H1 (cell line): ENCODE results near the gene C19orf18. TPM values are rescaled to one million over a fixed set of nuclear protein-coding genes. Genes with fewer than 3 reads are reported as not detected.

ENCODE experiments used
- ATF3 ChIP-seq: IDR thresholded peaks from 2 replicates; pipeline ENCODE4 v1.6.1; 2011; ENCODE audit warnings: low read depth, mild to moderate bottlenecking, low read length; ENCODE audit not compliant: insufficient read depth
- BRCA1 ChIP-seq: IDR thresholded peaks from 2 replicates; pipeline ENCODE4 v1.6.1; 2012; ENCODE audit warnings: low read depth, low read length, improper control_type of control experiment
- CEBPB ChIP-seq: IDR thresholded peaks from 2 replicates; pipeline ENCODE4 v1.6.1; 2012; ENCODE audit warnings: low read depth, low read length
- CTCF ChIP-seq, 3 experiments: IDR thresholded peaks; 1 replicate in 2 of 3; 2 replicates in 1 of 3; pipeline versions ENCODE4 v1.5.1 to v1.6.1; 2011; ENCODE audit warnings: low read length in 3 of 3, mild to moderate bottlenecking in 3 of 3, inconsistent platforms in 2 of 3, low read depth in 1 of 3, moderate library complexity in 1 of 3; ENCODE audit not compliant: insufficient read depth in 1 of 3; ENCODE audit errors: control extremely low read depth in 1 of 3
- E2F6 ChIP-seq: IDR thresholded peaks from 2 replicates; pipeline ENCODE4 v1.6.1; 2012; ENCODE audit warnings: inconsistent platforms
- EP300 ChIP-seq, 2 experiments: IDR thresholded peaks; 1 replicate in 1 of 2; 2 replicates in 1 of 2; pipeline ENCODE4 v1.6.1; 2011 to 2012; ENCODE audit warnings: low read depth in 2 of 2, low read length in 2 of 2, mild to moderate bottlenecking in 2 of 2, borderline replicate concordance in 1 of 2, inconsistent platforms in 1 of 2, moderate library complexity in 1 of 2
- FOSL1 ChIP-seq: IDR thresholded peaks from 2 replicates; pipeline ENCODE4 v1.6.1; 2011; ENCODE audit warnings: mild to moderate bottlenecking, low read depth, low read length, moderate library complexity; ENCODE audit not compliant: insufficient read depth
- HDAC6 ChIP-seq: IDR thresholded peaks from one replicate; pipeline ENCODE4 v1.7.1; 2012; ENCODE audit warnings: low read depth, mild to moderate bottlenecking, inconsistent platforms, low read length, moderate library complexity
- JUND ChIP-seq: IDR thresholded peaks from 2 replicates; pipeline ENCODE4 v1.6.1; 2011; ENCODE audit warnings: mild to moderate bottlenecking, improper control_type of control experiment, low read length
- KDM1A ChIP-seq: fragments of 200-600, 300-600 bp; sonication (generic); IDR thresholded peaks from 2 replicates; pipeline ENCODE4 v1.7.1; 2016; ENCODE audit warnings: mild to moderate bottlenecking, low read length, borderline replicate concordance
- KDM4A ChIP-seq: IDR thresholded peaks from one replicate; pipeline ENCODE4 v1.7.1; 2012; ENCODE audit warnings: low read depth, mild to moderate bottlenecking, moderate library complexity, low read length, inconsistent platforms; ENCODE audit not compliant: severe bottlenecking
- KDM5A ChIP-seq: fragments of 200-600 bp; IDR thresholded peaks from 2 replicates; pipeline ENCODE4 v1.7.1; 2012; ENCODE audit warnings: mild to moderate bottlenecking, low read length, inconsistent platforms, mixed read lengths
- MAX ChIP-seq: IDR thresholded peaks from 2 replicates; pipeline ENCODE4 v1.6.1; 2012; ENCODE audit warnings: inconsistent platforms
- POLR2AphosphoS5 ChIP-seq: IDR thresholded peaks from 2 replicates; pipeline ENCODE4 v1.6.1; 2011; ENCODE audit warnings: low read depth, low read length
- RNF2 ChIP-seq: fragments of 200-900, 300-1000 bp; sonication (generic); IDR thresholded peaks from 2 replicates; pipeline ENCODE4 v1.7.1; 2016; ENCODE audit warnings: borderline replicate concordance, low read depth, mild to moderate bottlenecking, antibody characterized with exemption, low read length; ENCODE audit not compliant: poor library complexity, severe bottlenecking; ENCODE audit errors: missing control alignments
- SIRT6 ChIP-seq: IDR thresholded peaks from one replicate; pipeline ENCODE4 v1.7.1; 2012; ENCODE audit warnings: low read length, inconsistent platforms
- SP1 ChIP-seq: IDR thresholded peaks from 2 replicates; pipeline ENCODE4 v1.6.1; 2011; ENCODE audit warnings: low read depth, low read length
- SP2 ChIP-seq: IDR thresholded peaks from 2 replicates; pipeline ENCODE4 v1.6.1; 2012; ENCODE audit warnings: mild to moderate bottlenecking, low read length, inconsistent platforms
- SUZ12 ChIP-seq: fragments of 200-600 bp; sonication (generic); IDR thresholded peaks from 2 replicates; pipeline ENCODE4 v1.6.1; 2012; ENCODE audit warnings: mild to moderate bottlenecking, inconsistent platforms, low read length, moderate library complexity, mixed read lengths
- YY1 ChIP-seq: IDR thresholded peaks from 2 replicates; pipeline ENCODE4 v1.6.1; 2011; ENCODE audit warnings: low read depth, mild to moderate bottlenecking, low read length
- polyA plus RNA-seq, 7 experiments: library from polyadenylated mRNA; depleted of rRNA in 3 of 7; stranded (reverse) in 5 of 7; unstranded in 2 of 7; fragments of >200 nt in 5 of 7; fragments of 200-250 nt in 2 of 7; gene quantifications; 1 replicate in 5 of 7; 2 replicates in 1 of 7; 4 replicates in 1 of 7; pipeline versions ENCODE4 v1.2.1 to v1.2.3, GENCODE V29; 2011 to 2013; ENCODE audit warnings: missing spikeins in 2 of 7, mixed read lengths in 2 of 7
- total RNA-seq: library from RNA; stranded (reverse); fragmentation: NEBNext Ultra II Directional; extraction: Animal tissue kit (Norgen Biotek cat#: 25700); gene quantifications from 2 replicates; pipeline ENCODE4 v1.2.1, GENCODE V29; 2021

The C19orf18 gene
- total and polyA plus RNA-seq, 2 of the 8 experiments (the other 6 are each of a cell fraction or from before 2014, with no cell fraction given) = 0.12 to 0.99 TPM

GRCh38 chr19:58021541-58022282, 47.4 kb upstream of the C19orf18 start (continued):
- TF ChIP-seq ATF3 (0 out of 2 replicates have a peak, but pooled peaks have one; percentile 48), KDM1A (no peak), CEBPB (peak; percentile 94), YY1 (0 out of 2 replicates have a peak, but pooled peaks have one; percentile 33), SIRT6 (no peak), KDM4A (no peak), FOSL1 (no peak), EP300 (IDR thresholded peaks at IDR 0.05; ENCODE audit: borderline replicate concordance in 1 of 2, low read depth in 2 of 2, low read length in 2 of 2) (no peak), SP2 (no peak), MAX (peak; percentile 17; the same call in 1 of the 2 replicates), E2F6 (peak; percentile 32; the same call in 1 of the 2 replicates), POLR2AphosphoS5 (no peak), HDAC6 (no peak), SP1 (no peak), BRCA1 (no peak), RNF2 (no peak), SUZ12 (no peak), JUND (peak; percentile 76), CTCF (IDR thresholded peaks at IDR 0.05; ENCODE audit: control extremely low read depth in 1 of 3, insufficient read depth in 1 of 3, low read depth in 1 of 3, low read length in 3 of 3) (peak; percentile 46 to 84 (median 71)), KDM5A (no peak)
